Liver (tissue), 9 donors: ENCODE measurements around the gene SMPD3. TPM values are rescaled to one million over a fixed set of nuclear protein-coding genes. Genes with fewer than 3 reads are reported as not detected.

Experiments used
- DNase-seq: peaks from one replicate; pipeline ENCODE4 v3.0.0-alpha.2; 2017; ENCODE audit warnings: low spot score
- H3K27ac ChIP-seq, 2 donors: one replicate each; pipeline ENCODE4 v1.7.0; 2013; ENCODE audit warnings: inconsistent platforms in 2 of 2, low read length in 2 of 2, control low read depth in 1 of 2, low read depth in 1 of 2, mild to moderate bottlenecking in 1 of 2
- H3K27me3 ChIP-seq, 4 donors: one replicate each; pipeline versions ENCODE4 v1.6.1 to v1.7.0; 2013; ENCODE audit warnings: low read length in 3 of 4, inconsistent platforms in 1 of 4, mild to moderate bottlenecking in 1 of 4, moderate library complexity in 1 of 4; ENCODE audit not compliant: control insufficient read depth in 4 of 4, insufficient read depth in 4 of 4
- H3K36me3 ChIP-seq, 4 donors: one replicate each; pipeline versions ENCODE4 v1.6.1 to v1.7.0; 2013; ENCODE audit warnings: low read length in 3 of 4, mild to moderate bottlenecking in 3 of 4, low read depth in 1 of 4, moderate library complexity in 1 of 4; ENCODE audit not compliant: control insufficient read depth in 4 of 4, insufficient read depth in 3 of 4
- H3K4me1 ChIP-seq, 4 donors: one replicate each; pipeline versions ENCODE4 v1.6.1 to v1.7.0; 2013; ENCODE audit warnings: low read length in 3 of 4, mild to moderate bottlenecking in 3 of 4, moderate library complexity in 1 of 4; ENCODE audit not compliant: control insufficient read depth in 4 of 4, insufficient read depth in 4 of 4
- H3K4me3 ChIP-seq, 3 donors: one replicate each; pipeline versions ENCODE4 v1.6.1 to v1.7.0; 2013; ENCODE audit warnings: low read length in 3 of 3, control low read depth in 1 of 3, low read depth in 1 of 3, mild to moderate bottlenecking in 1 of 3
- H3K9ac ChIP-seq, 2 donors: one replicate each; pipeline ENCODE4 v1.7.0; 2013; ENCODE audit warnings: low read length in 2 of 2, mild to moderate bottlenecking in 2 of 2, moderate library complexity in 2 of 2, control low read depth in 1 of 2, low read depth in 1 of 2
- H3K9me3 ChIP-seq, 4 donors: one replicate each; pipeline versions ENCODE4 v1.6.1 to v1.7.0; 2013; ENCODE audit warnings: low read length in 3 of 4; ENCODE audit not compliant: control insufficient read depth in 4 of 4
- ATF3 ChIP-seq: IDR thresholded peaks from 2 replicates; pipeline ENCODE4 v1.6.1; 2016; ENCODE audit warnings: antibody characterized with exemption
- CTCF ChIP-seq: fragments of 150-350 bp; IDR thresholded peaks from 2 replicates; pipeline ENCODE4 v1.5.1; 2017; ENCODE audit warnings: improper control_type of control experiment, low read depth, low read length; ENCODE audit not compliant: missing input control
- EGR1 ChIP-seq, 2 donors: IDR thresholded peaks; 2 replicates each; pipeline ENCODE4 v1.6.1; 2016 to 2018; ENCODE audit warnings: antibody characterized with exemption in 2 of 2, low read depth in 2 of 2
- FOXA1 ChIP-seq: IDR thresholded peaks from 2 replicates; pipeline ENCODE4 v1.6.1; 2016; ENCODE audit warnings: antibody characterized with exemption
- FOXA2 ChIP-seq: IDR thresholded peaks from 2 replicates; pipeline ENCODE4 v1.6.1; 2016; ENCODE audit warnings: antibody characterized with exemption
- GABPA ChIP-seq, 2 donors: IDR thresholded peaks in 1 of 2; conservative IDR thresholded peaks in 1 of 2; 2 replicates each; pipeline ENCODE4 v1.6.1; 2016; ENCODE audit warnings: antibody characterized with exemption in 2 of 2, mild to moderate bottlenecking in 1 of 2, moderate library complexity in 1 of 2
- HNF4A ChIP-seq, 2 donors: conservative IDR thresholded peaks; 2 replicates each; pipeline ENCODE4 v1.6.1; 2016; ENCODE audit warnings: antibody characterized with exemption in 2 of 2, mild to moderate bottlenecking in 2 of 2
- HNF4G ChIP-seq: IDR thresholded peaks from 2 replicates; pipeline ENCODE4 v1.6.1; 2016; ENCODE audit warnings: antibody characterized with exemption
- JUND ChIP-seq, 2 donors: IDR thresholded peaks; 2 replicates each; pipeline ENCODE4 v1.6.1; 2016; ENCODE audit warnings: antibody characterized with exemption in 2 of 2
- MAX ChIP-seq: IDR thresholded peaks from 2 replicates; pipeline ENCODE4 v1.6.1; 2016; ENCODE audit warnings: antibody characterized with exemption
- NR2F2 ChIP-seq: IDR thresholded peaks from 2 replicates; pipeline ENCODE4 v1.6.1; 2016; ENCODE audit warnings: antibody characterized with exemption
- RAD21 ChIP-seq, 2 donors: IDR thresholded peaks; 2 replicates each; pipeline ENCODE4 v1.6.1; 2016; ENCODE audit warnings: antibody characterized with exemption in 2 of 2, mild to moderate bottlenecking in 2 of 2
- REST ChIP-seq: IDR thresholded peaks from 2 replicates; pipeline ENCODE4 v1.6.1; 2016; ENCODE audit warnings: antibody characterized with exemption, mild to moderate bottlenecking
- RXRA ChIP-seq, 2 donors: IDR thresholded peaks; 2 replicates each; pipeline ENCODE4 v1.6.1; 2017 to 2018; ENCODE audit warnings: antibody characterized with exemption in 2 of 2, mild to moderate bottlenecking in 1 of 2
- SP1 ChIP-seq: IDR thresholded peaks from 2 replicates; pipeline ENCODE4 v1.6.1; 2018; ENCODE audit warnings: antibody characterized with exemption, mild to moderate bottlenecking
- TAF1 ChIP-seq: conservative IDR thresholded peaks from 2 replicates; pipeline ENCODE4 v1.6.1; 2016; ENCODE audit warnings: antibody characterized with exemption, mild to moderate bottlenecking
- YY1 ChIP-seq: IDR thresholded peaks from 2 replicates; pipeline ENCODE4 v1.6.1; 2016; ENCODE audit warnings: antibody characterized with exemption, mild to moderate bottlenecking
- ZBTB33 ChIP-seq: IDR thresholded peaks from 2 replicates; pipeline ENCODE4 v1.6.1; 2016; ENCODE audit warnings: antibody characterized with exemption
- WGBS: extraction: QIAGEN DNeasy Blood & Tissue Kit; methylation state at CpG from one replicate; pipeline ENCODE4 v1.1.7; 2013; 5-methylcytosine and 5-hydroxymethylcytosine counted together
- polyA plus RNA-seq, 2 donors: library from polyadenylated mRNA; stranded (reverse) in 1 of 2; unstranded in 1 of 2; fragments of 200-250 nt in 1 of 2; fragments of >200 nt in 1 of 2; fragmentation: Nextera tagmentation in 1 of 2; extraction: Ambion mirVana in 1 of 2; gene quantifications; one replicate each; pipeline versions ENCODE4 v1.2.1 to v1.2.3, GENCODE V29; 2013 to 2015
- total RNA-seq, 2 donors: library from RNA; depleted of rRNA; stranded (reverse); fragments of >200 nt; gene quantifications; one replicate each; pipeline ENCODE4 v1.2.3, GENCODE V29; 2014
- donor health status: healthy.
- donor health status: healthy.
- donor health status: healthy.
- donor health status: healthy.
- donor health status: healthy.

Gene SMPD3
- total and polyA plus RNA-seq, 4 donors = 0.33 to 10.6 (median 2.7) TPM

- DNase-seq = no peak
- no peaks in the 10 kb centered on the region for H3K36me3 ChIP-seq
- TF ChIP-seq EGR1 (IDR thresholded peaks at IDR 0.05; ENCODE audit: low read depth in 2 of 2) = no peak
- TF ChIP-seq YY1 = no peak
- no peak for TF ChIP-seq RXRA (IDR thresholded peaks at IDR 0.05)
- no peak for TF ChIP-seq FOXA1
- no peak for TF ChIP-seq FOXA2
- no peak for TF ChIP-seq REST
- no peak for TF ChIP-seq JUND (IDR thresholded peaks at IDR 0.05)
- no peak for TF ChIP-seq ZBTB33
- TF ChIP-seq CTCF = no peak
- TF ChIP-seq NR2F2 = no peak
- TF ChIP-seq SP1 = no peak
- no peak for TF ChIP-seq HNF4A (conservative IDR thresholded peaks at IDR 0.05)
- TF ChIP-seq RAD21 (IDR thresholded peaks at IDR 0.05) = no peak
- no peak for TF ChIP-seq GABPA (IDR thresholded peaks at IDR 0.05 in 1 of 2, conservative IDR thresholded peaks at IDR 0.05 in 1 of 2)
- TF ChIP-seq HNF4G = no peak
- no peak for TF ChIP-seq ATF3
- peaks cover 13 to 33% (median 26%) of the 10 kb centered on the region in 4 donors for H3K4me1 ChIP-seq
- no peak overlapping the region for H3K9ac ChIP-seq
- no peaks in the 10 kb centered on the region for H3K9me3 ChIP-seq
- no peak overlapping the region for H3K27ac ChIP-seq
- H3K4me3 ChIP-seq = no peak overlapping the region
- 96% methylated on average over 6 of the region's 6 CpGs for WGBS
- H3K27me3 ChIP-seq = no peaks in the 10 kb centered on the region
Observed at GRCh38 chr16:68412061-68412460, 36.2 kb downstream of the SMPD3 start.

GRCh38 chr16:68411086-68411485, 37.2 kb downstream of the SMPD3 start:
- no peak overlapping the region for H3K9ac ChIP-seq
- no peak for DNase-seq
- no peaks in the 10 kb centered on the region for H3K36me3 ChIP-seq
- no peaks in the 10 kb centered on the region for H3K27me3 ChIP-seq
- H3K27ac ChIP-seq = no peak overlapping the region
- TF ChIP-seq FOXA2 (no peak), MAX (no peak), ATF3 (no peak), JUND (IDR thresholded peaks at IDR 0.05) (no peak), RAD21 (IDR thresholded peaks at IDR 0.05) (no peak), TAF1 (no peak), REST (no peak), YY1 (no peak)
- H3K9me3 ChIP-seq = no peaks in the 10 kb centered on the region
- WGBS = 97% methylated on average over 2 of the region's 2 CpGs
- H3K4me3 ChIP-seq = no peak overlapping the region
- H3K4me1 ChIP-seq = peaks cover 18 to 30% (median 24%) of the 10 kb centered on the region in 4 donors
